AG04449 (cell line): ENCODE data around the gene SLC22A17.
"Not testable (repeated sequence)": the region's sequence is repeated elsewhere in the genome, so short reads cannot be mapped to it uniquely, and the experiment has no call there.

Experiments used
- CTCF ChIA-PET: fragments of 350-600 bp; formaldehyde crosslinking; extraction: SDS; loops from one replicate; lab custom pipeline; 2021; ENCODE audit warnings: antibody characterized with exemption; lab: Yijun Ruan, JAX
- POLR2A ChIA-PET: fragments of 400-600, 350-600 bp; formaldehyde crosslinking; extraction: SDS; loops from one replicate; lab custom pipeline; 2020; ENCODE audit warnings: antibody characterized with exemption, inconsistent platforms; lab: Yijun Ruan, JAX
- DNase-seq: peaks from one replicate; pipeline ENCODE4 v3.0.0-alpha.2; 2010; ENCODE audit warnings: low read depth, low spot score
- H3K4me3 ChIP-seq: 2 replicates; pipeline ENCODE4 v1.5.1; 2011; ENCODE audit warnings: low read depth, mild to moderate bottlenecking, control low read depth, low read length
- CTCF ChIP-seq: IDR thresholded peaks from one replicate; pipeline ENCODE4 v1.5.1; 2011; ENCODE audit warnings: mild to moderate bottlenecking, moderate library complexity, low read length, control low read depth, inconsistent platforms; ENCODE audit not compliant: insufficient read depth; ENCODE audit errors: missing control alignments

The SLC22A17 gene

DNA sequence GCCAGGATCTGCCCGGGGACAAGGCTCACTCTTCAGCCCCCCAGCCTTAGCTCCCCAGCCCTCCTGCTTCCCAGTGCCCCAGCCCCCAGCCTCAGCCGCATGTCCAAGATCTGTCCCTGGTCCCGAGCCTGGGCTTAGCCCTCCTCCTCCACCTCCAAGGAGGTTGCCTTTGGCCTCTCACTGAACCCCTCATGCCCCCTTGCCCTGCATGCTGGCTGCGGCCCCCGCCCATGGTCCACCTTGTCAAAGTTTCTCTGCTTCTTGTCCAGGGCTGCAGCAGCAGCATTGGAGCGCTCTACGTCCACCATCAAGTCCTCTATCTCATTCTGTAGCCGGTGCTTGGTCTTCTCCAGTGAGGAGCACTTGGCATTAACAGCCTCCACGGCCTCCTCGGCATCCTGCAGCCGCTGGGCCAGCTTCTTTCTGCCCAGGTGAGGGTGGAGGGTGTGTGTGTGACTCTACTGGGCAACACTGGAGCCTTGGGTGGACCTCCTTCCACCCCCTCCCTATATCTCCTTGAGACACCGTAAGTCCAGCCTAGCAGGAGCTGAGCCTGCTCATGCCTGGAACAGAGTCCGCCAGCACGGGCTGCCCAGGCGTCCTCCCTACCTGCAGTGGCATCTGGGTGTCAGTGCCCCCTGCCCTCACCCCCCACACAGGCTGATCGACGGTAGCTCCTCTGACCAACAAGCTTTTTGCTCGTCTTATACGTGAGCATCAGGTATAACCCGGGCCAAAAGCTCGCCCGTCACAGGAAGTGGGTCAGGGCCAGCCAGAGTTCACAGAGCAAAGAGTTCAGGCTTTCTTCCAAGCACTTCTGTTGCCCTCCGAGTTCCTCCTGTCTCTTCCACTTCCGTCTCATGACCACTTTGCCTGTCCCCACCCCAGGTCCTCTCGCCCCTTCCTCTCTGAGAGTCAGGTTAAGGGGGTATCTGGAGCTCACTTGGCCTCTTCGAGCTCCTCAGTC is 35.5 kb upstream of the SLC22A17 start:
- ChIA-PET CTCF (interaction anchor here (1.3 to 3.9 kb wide), 2 partner anchors 9 to 62 kb away, joined by 5 to 20 read pairs; no protein-coding TSS in a partner anchor), POLR2A (no interaction called here)
- no peak overlapping the region for H3K4me3 ChIP-seq
- TF ChIP-seq CTCF: no peak
- DNase-seq: no peak

GRCh38 chr14:23386999-23387398 is 34.3 kb upstream of the SLC22A17 start:
- ChIA-PET POLR2A (no interaction called here), CTCF (interaction anchor here (3.9 kb wide), 1 partner anchor 7 kb away, joined by 20 read pairs; no protein-coding TSS in a partner anchor)
- no peak for TF ChIP-seq CTCF
- H3K4me3 ChIP-seq: no peak overlapping the region
- no peak for DNase-seq

DNA sequence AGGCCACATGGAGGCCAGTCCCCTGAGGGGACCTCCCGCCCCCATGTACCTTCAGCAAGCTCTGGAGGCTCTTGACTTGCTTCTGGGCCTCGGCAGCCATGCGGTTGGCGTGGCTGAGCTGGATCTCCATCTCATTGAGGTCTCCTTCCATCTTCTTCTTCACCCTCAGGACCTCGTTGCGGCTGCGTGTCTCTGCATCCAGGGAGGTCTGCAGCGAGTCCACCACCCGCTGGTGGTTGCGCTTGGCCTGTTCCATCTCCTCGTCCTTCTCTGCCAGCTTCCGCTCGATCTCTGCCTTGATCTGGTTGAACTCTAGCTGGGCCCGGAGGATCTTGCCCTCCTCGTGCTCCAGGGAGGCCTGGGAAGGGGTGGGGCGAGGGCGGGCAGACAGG is 33.6 kb upstream of the SLC22A17 start:
- DNase-seq, POLR2A ChIA-PET, H3K4me3 ChIP-seq: not testable (repeated sequence)
- CTCF ChIA-PET: interaction anchor here (0.8 kb wide), 1 partner anchor 12 kb away, joined by 4 read pairs; no protein-coding TSS in a partner anchor

DNA sequence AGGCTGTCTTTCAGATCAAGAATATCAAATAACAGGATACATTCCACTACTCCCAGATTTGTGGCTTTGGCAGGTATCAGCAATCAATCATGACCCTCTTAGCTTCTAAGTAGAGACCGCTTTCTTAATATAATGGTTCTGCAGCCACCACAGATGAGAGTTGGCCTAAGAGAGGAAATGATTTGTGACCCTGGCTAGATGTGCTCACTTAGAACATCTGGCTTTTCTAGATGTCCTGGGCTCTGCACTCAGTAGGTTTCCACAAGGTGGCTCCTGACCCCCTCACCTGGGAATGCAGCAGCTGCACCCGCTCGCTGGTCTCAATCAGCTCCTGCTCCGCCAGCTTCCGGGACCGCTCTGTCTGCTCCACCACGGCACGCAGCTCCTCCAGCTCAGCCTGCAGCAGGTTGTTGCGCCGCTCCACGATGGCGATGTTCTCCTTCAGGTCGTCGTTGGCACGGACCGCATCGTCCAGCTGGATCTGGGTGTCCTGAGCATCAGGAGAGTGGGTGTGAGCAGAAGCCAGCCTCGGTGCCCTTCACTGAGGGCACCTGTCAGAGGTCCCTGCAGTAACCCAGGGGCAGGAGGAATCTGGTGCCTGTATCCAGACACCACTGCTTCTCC is 33.1 kb upstream of the SLC22A17 start:
- H3K4me3 ChIP-seq: no peak overlapping the region
- ChIA-PET POLR2A (no interaction called here), CTCF (interaction anchor here (0.8 to 1.4 kb wide), 3 partner anchors 11 to 59 kb away, joined by 3 to 6 read pairs (median 4); no protein-coding TSS in a partner anchor)
- no peak for DNase-seq
- no peak for TF ChIP-seq CTCF

DNA sequence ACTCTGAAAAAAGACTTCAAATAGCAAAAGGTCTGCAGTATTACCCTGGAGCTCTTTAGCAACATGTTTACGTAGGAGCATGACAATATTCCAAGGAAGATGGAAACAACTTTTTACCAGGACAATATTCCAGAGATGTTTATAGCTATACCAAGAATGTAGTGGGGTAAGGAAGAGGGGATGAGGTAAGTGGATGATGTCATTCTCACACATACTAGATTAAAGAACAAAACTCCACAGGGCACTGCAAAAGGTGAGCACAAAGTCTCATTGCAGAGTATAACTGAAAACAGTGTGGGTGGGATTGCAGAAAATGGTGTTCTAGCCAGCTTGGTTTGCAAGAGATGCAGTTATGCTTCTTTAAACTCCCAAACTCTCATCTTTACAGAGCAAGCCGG is 32.6 kb upstream of the SLC22A17 start:
- ChIA-PET POLR2A (no interaction called here), CTCF (interaction anchor here (0.8 to 1.4 kb wide), 3 partner anchors 11 to 58 kb away, joined by 3 to 6 read pairs (median 4); no protein-coding TSS in a partner anchor)
- TF ChIP-seq CTCF: no peak
- DNase-seq: no peak
- H3K4me3 ChIP-seq: no peak overlapping the region

- DNase-seq: no peak
- ChIA-PET CTCF (interaction anchor here (1.1 to 8.9 kb wide), 3 partner anchors 16 to 58 kb away, joined by 3 to 153 read pairs (median 6); partner anchors contain the start of gene EFS), POLR2A (no interaction called here)
- H3K4me3 ChIP-seq: no peak overlapping the region
- TF ChIP-seq CTCF: no peak
These were observed 31.8 kb upstream of the SLC22A17 start for GRCh38 chr14:23384364-23385080.
